NCI-H2171 (cell line): Measurements from ENCODE around the gene FRY.

Experiments
- DNase-seq: peaks from one replicate; lab custom pipeline; 2025; lab: John Stamatoyannopoulos, UW

Gene FRY

DNA sequence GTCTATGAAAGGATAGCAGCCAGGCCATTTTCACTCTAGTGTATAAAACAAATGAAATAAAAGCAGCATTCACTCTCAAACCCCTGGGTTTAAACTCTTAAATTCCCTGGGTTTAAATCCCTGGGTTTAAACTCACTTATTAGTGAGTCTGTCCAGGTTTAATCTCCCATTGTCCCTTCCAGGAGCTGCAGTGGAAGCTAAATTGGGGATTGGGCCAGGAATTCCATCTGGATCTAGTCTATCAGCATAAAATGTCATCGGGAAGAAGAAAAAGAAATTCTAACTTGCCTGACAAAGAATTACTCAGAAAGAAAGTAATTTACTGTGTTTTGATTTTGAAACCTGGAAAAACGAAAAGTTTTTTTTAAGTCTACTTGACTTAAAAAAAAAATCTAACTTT lies 54.8 kb downstream of the FRY start:
- no peak for DNase-seq

DNA sequence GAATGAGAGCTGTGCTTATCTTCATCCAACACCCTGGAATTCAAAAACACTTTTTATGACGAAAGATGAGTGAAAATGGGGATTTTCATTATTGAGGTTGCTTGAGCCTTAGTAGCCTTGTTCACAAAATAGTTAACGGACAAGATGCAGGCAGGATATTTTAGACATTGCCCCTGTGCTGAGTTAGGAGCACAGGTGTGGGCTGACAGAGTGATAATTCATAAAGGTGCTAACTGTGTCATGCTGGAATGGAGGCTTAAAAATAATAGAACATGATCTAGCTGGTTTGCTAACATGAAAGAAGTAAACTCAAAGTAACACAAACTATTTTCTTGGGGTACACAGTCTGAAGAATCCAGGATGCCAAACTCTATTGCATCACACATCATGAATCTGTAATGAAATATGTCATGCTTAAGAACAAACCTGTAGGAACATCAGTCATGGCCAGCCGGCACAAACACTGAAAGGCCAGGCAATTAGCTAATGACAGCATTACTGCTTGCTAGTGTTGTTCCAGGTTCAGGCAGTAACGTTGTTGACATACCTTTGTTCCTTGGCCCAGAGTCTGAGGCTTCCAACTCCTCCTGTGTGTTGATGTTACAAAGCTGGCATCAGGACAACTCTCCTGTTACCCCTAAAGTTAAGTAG lies 55.3 kb downstream of the FRY start:
- no peak for DNase-seq

DNA sequence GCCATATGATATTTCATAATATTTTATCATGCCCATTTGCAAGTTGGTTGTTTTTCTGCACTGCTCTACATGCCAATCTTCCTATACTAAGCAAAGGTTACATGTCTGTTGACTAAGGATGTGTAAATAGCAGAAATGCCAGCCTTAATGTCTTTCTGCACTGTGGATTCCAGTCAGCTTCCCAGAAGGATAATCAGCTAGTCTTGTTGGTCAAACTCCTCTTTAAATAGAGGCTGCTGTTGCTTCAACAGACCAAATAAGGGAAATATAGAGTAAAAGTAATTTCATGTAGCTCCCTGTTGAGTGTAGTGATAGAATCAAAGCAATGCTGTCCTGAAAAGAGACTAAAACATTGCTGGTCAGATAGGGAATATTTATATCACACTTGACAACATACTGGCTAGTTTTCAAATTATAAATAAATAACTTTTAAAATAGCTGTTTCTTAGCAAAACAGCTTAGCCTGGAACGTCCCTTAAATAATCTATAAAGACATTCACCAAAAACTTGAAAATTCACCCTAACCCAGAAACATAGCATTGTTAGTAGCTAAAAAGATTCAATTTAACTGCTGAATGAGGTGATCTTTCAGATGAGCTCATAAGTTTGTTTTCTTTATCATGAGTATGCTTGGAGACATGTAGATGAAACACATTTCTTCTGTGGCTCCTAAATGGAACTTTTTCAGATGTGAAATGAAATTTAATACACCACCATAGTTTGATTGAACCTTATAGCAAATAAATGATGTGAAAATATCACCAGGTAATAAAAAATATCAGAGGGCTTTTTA lies 56.6 kb downstream of the FRY start:
- DNase-seq, result no peak

DNA sequence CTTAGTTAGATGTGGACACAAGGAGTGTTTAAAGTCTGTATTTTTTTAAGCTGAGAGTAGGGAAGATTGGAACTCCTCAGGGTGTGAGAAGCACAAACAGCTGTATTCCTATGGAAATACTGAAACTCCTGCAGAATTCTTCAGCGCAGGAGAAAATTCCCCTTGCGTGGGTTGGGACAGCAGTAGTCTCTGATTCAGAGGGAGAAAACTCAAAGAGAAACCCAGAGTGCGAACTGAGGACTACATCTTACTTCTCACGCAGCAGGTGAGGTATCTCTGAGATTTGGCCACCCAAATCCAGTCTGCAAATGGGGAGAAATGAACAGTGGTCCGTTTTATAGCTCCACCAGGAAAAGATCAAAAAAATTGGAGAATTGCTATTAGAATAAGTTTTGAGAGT lies 60.9 kb downstream of the FRY start:
- DNase-seq, result no peak

DNA sequence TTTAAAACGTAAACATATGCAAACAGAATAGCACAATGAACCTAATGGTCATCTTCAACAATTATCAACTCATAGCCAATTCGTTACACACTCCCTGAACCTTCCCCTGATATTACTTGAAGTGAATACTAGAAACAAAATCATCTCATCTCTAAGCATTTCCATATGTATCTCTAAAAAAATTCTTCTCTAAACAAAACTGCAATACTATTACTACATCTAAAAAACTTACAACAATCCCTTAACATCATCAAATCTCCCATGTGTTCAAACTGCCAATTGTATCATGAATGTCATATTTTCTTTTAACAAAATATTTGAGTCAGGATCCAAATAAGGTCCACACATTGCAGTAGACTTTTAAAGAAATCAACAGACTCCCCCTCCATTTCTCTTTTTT lies 61.4 kb downstream of the FRY start:
- no peak for DNase-seq

DNA sequence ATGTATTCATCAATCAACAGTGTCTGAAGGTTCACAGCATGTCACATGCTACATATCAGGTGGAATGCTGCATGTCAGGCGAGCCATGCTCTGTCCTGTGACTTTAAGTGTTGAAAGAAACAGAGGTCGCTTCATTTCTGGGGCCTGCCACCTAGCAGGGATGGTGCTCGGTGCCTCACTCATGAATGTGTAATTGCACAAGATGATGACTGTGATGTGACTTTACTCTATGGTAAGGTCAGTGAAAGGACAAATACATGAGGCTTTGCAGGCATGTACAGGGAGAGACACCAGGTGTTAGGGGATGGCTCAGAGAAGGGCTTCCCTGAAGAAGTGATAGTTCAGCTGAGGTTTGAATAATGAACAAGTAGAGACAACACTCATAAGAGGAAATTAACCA lies 66.7 kb downstream of the FRY start:
- no peak for DNase-seq

DNA sequence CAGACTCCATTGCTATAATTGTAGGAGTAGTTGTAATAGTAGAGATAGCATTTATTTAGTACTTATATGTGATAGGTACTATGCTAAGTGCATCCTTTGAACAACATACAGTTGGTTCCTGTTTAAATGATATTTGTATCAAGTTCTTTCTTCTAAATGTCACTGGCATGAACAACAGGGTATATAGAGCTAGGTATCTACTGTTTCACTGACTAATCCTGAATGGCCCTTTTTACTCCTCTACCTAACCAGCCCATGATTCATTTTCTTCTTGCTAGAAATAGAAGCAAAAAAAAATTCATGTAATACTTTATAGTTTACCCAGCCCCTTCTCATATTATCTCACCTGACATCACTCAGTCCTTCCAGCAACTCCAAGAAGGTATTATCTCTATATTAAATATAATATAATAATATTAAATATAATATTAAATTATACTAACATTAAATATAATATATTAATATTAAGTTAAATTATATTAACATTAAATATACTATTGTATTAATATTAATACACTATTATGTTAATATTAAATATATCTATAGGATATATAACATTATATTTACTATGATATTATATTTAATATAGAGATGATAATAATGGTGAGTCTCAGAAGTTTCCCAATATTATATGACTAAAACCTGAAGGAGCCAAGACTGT lies 74.2 kb downstream of the FRY start:
- no peak for DNase-seq

DNA sequence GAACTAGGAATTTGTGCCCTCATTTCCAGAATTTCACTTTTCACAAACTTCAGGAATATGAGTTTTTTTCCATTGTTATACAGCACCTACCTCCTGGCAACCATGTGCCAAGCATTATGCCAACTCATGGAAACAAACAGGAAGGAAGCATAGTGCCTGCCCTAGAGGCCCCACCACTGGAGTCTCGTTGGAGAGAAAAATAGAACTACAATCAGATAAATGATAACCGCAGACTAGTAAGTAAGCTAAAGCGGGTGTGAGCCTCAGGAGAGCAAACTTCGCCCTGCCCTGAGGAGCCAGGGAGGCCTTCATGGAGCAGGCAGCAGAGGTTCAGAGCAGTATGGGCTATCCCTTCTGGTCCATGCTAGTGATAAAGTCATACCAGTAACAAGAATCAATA lies 75.9 kb downstream of the FRY start:
- DNase-seq, result no peak

DNA sequence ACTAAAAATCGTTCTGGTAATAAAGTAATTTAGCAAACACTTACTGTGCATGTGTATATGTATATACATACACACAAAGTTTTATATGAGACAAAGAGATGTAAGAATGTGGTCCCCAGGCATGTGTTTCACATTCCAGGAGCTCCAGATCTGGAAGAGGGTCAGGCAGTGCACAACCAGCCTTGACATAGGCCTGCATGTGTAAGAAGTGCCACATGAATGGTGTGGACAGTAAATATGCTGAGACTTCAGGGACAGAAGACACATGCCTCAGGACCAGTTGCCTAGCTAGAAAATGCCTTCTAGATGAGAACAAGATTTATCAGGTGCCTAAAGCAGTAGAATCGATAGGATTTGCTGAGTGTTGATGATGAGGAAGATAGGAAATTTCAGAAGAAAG lies 76.4 kb downstream of the FRY start:
- no peak for DNase-seq

DNA sequence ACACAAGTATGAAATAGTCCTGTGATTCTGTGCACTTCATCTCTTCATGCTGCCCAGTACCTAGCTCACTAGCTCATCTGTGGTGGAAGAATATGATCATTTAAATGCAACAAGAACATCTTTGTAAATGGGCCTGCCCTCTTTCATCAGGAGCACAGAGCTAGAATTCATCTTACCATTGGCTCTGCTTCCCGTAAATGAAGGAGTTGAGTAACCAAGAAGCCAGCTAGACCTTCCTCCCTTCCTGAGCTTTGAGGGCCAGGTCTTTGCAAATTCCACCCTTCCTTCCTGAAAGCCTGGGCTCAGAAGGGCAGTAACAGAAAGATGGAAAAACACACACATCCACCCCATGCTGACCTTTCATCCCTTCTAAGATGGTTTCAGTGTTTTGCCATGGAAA lies 82.0 kb downstream of the FRY start:
- DNase-seq, result no peak

DNA sequence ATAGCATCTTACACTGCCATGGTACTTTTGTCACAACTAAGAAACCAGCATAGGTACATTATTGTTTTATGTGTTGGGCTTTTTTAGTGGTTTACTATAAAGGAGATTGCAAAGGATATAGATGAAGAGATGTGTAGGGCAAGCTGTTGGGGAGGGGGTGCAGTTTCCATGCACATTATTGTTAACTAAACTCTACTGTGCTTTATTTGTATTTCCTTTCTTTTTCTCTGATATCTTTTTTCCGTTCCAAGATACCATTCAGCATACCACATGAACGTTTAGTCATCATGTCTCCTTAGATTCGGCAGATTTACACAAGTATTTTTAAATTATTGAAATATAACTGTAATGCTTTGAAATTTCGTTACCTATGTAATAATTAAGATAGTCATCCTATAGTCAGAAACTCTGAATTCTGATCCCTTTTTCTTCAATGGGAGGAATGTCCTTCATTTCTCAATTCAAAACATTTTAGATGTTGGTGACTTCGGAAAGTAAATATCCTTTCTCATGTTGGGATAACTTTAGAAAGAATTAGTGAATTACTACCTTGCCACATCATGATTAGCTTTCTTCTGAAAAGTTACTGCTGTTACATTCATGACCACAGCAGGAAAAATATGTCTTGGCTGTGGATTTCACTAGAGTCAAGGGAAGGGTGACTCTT lies 82.8 kb downstream of the FRY start:
- no peak for DNase-seq

DNA sequence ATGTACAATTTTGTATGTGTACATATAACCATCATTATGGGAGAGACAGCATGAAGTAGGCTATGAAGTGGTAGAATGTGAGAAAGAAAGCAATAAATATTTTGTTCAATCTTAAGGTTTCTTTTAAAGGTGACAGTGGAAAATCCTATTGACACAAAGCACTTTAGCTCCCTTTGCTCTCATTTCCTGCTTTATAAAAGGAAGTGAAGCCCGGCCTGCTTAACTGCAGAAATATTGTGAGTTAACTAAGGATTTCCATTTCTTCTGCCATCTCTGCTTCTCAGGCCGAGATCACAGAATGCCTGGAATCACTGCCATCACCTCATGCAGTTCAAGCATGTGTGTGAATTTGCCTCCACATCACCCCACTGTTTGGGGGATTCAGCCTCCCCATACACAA lies 83.5 kb downstream of the FRY start:
- no peak for DNase-seq

DNA sequence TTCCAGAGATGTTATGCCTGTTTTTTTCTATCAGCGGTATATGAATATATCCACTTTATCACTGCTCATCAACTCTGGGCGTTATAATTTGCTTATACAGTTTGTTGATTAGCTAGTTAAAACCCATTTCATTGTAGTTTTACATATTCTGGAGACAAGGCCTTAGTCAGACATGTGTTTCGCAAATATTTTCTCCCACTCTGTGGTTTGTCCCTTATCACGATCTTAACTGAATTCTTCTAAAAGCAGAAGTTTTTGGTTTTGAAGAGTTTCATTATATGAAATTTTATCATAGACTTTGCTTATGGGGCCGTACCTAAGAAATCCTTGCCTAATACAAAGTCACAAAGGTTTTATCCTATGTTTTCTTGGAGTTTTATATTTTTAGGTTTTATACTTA lies 84.6 kb downstream of the FRY start:
- no peak for DNase-seq

DNA sequence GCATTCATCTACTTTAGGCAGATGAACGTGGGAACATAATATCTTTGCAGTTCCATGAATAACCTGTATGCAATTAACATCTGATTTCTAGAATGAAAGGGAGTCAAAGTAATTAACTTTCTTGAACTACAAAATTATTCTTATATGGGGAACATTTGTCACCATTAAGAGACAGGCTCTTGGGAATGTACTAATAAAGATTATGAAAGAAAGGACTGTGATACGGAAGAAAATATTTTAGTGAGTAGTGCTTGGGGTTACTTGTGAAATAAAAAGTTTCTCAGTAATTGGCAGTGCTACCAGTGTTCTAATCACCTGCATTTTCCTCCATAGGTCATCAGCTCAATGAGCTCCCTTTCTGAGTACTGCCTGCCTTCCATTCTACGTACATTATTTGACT lies 85.4 kb downstream of the FRY start:
- no peak for DNase-seq

DNA sequence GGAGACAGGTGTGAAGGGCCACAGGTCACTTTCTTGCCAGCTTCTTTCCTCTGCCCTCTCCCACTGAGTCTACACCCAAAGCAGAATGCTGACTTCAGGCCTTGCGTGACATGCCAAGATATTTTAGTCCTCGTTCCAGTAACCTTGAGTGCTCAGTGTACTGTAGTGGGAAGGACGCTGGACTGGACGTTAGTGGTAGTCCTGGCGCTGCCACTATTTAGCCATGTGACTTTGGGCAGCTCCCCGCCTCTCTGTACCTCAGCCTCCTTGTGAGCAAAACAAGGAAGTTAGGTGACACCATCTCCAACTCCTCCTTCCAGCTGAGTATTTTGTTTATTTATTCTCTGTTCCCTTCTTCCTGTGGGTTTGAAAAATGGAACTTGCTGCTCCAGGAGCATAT lies 86.1 kb downstream of the FRY start:
- DNase-seq, result no peak

DNA sequence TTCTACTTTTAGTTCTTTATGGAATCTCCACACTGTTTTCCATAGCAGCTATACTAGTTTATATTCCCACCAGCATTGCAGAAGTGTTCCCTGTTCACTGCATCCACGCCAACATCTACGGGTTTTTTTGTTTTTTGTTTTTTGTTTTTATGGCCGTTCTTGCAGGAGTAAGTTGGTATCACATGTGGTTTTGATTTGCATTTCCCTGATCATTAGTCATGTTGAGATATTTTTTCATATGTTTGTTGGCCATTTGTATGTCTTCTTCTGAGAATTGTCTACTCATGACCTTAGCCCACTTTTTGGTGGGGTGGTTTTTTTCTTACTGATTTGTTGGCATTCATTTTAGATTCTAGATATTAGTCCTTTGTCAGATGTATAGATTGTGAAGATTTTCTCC lies 89.7 kb downstream of the FRY start:
- no peak for DNase-seq

DNA sequence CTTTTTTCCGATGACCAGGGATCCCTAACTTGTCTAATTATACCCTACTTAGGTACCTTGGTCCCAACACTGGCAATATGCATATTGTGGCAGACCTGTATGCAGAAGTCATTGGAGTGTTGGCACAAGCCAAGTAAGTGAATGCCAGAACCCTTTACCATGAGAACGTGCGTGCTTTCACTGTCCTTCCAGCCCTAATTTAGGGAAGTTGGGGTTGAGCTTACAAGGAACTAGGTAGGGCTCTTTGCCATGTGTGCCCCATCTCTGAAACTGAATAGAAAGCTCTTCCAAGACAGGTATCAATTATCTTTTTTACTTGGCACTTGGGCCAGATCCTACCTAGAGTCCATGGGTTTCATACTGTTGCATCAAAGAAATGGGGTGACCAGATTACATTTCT lies 93.2 kb downstream of the FRY start:
- DNase-seq, result no peak

DNA sequence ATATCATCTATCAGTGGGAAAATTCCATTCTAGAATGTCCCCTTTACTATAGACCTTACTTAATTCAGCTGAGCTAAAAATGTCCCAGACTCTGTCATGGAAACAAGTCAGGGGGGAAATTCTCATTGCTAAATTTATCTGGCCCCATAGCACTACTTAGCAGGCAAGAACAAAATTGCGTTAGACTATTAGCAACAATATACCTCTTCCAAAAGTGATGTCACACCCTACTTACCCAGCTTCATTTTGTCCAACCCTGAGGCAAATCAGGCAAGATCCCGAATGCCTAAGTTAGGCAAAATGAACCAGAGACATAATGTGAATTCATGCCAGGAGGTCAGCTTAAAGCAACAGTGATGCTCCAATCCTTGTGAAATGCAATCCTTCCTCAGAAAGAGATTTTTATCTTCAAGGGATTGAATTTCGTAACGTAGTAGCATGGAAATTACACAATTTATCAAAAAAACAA lies 93.7 kb downstream of the FRY start:
- no peak for DNase-seq

DNA sequence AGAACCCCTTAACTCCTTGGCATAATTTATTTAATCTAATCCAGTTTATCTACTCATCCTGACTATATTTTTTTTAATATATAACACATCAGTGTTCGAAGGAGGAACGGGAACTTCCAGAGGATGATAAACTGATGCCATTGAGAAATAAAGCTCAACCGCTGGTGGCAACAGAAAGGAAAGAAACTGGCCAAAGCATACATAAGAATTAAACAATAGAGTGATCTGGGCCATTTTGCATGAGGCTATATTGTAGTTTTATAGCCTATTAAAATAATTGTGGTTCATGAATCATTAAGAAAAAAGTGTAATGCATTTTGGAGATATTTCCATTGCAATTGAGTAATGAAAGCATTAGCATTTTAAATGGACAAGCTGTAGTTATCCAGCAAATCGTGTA lies 94.2 kb downstream of the FRY start:
- no peak for DNase-seq

DNA sequence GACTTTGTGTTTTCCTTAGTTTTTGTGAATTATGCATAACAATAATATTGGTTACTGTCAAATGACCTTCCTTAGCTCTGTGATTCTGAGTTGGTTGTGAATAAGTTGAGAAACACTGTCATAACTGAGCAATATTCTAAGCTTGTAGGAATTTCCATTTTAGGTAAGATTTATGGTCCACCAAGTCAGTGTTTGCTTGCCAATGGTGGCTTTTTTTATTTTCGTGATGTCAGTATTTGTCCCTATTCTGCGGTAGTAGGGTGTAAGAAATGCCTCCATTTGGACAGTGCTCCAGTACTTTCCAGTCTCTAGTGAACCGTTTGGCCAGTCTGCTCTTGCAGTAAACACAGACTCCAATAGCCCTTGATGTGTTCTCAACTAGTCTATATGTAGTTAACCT lies 94.7 kb downstream of the FRY start:
- no peak for DNase-seq

DNA sequence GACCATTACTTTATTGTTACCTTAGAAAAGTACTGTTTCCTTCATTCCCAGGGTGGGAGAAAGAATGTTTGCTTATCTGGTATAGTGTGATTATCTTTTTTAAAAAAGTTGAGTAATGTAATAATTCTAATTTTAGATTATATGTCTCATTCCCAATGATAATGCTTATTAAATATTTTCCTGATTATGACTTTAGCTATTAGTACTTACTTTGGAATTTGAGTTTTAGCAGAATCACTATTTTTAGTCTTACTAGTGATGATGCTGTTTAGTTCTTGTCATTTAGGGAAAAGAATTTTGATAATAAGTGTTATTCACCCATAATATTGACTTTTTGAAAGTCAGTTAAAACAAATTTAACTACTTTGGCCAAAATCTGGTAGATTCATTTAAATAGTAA lies 95.2 kb downstream of the FRY start:
- DNase-seq, result no peak

DNA sequence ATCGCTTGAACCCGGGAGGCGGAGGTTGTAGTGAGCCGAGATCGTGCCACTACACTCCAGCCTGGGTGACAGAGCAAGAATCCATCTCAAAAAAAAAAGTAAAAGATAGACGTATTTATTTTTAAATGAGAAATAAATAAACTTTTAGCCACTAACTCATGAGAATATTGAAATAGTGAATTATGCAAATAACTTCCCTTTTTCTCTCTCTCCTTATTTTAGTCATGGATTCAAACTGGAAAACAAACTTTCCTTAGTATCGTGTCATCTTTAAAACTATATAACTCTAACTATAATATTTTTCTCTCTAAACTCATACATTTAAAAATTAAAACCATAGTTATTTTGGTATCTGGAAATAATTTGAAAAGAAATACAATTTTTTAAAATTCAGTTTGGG lies 96.1 kb downstream of the FRY start:
- no peak for DNase-seq
